C4-2B (cell line): Measurements from ENCODE around the gene MX2.

Experiments
- H3K27ac ChIP-seq: fragments of 450-650 bp; 2 replicates; pipeline ENCODE4 v1.5.1; 2017
- CTCF ChIP-seq: fragments of 450-650 bp; conservative IDR thresholded peaks from 2 replicates; pipeline ENCODE4 v1.5.1; 2017; ENCODE audit warnings: mild to moderate bottlenecking
- ZFX ChIP-seq: fragments of 450-650 bp; IDR thresholded peaks from 2 replicates; pipeline ENCODE4 v1.6.1; 2017

Gene MX2

DNA sequence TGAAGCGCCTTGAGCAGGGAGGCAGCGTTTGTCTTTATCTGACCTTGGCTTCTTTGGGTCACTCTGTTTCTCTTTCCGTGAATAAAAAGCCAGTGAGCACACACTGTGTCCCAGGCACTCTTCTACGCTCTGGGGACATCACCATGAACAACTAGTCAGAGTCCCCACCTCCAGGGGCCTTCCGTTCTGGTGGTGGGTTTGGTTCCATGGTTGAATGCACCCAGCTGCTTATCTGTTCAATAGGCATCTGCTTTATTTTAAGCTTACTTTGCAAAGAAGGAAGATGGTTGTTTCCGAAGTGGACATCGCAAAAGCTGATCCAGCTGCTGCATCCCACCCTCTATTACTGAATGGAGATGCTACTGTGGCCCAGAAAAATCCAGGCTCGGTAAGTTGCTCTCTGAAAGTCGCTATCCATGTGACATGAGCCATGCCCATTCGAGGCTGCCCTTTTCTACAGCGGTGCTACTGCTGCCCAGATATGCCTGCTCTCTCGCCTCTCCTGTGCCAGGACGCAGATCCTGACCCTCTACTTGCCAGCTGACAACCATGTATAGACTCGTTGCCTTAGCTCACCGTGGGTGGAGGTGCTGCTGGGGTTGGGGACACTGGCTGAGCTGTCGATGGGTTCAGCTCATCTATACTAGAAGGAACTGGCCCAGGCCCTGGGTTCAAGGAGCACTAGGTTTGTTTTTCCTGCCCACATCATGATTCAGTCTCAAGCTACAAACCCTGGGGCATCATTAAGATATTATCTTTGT, 70.1 kb downstream of the MX2 start:
- no peak overlapping the region for H3K27ac ChIP-seq
- TF ChIP-seq ZFX = no peak
- no peak for TF ChIP-seq CTCF

DNA sequence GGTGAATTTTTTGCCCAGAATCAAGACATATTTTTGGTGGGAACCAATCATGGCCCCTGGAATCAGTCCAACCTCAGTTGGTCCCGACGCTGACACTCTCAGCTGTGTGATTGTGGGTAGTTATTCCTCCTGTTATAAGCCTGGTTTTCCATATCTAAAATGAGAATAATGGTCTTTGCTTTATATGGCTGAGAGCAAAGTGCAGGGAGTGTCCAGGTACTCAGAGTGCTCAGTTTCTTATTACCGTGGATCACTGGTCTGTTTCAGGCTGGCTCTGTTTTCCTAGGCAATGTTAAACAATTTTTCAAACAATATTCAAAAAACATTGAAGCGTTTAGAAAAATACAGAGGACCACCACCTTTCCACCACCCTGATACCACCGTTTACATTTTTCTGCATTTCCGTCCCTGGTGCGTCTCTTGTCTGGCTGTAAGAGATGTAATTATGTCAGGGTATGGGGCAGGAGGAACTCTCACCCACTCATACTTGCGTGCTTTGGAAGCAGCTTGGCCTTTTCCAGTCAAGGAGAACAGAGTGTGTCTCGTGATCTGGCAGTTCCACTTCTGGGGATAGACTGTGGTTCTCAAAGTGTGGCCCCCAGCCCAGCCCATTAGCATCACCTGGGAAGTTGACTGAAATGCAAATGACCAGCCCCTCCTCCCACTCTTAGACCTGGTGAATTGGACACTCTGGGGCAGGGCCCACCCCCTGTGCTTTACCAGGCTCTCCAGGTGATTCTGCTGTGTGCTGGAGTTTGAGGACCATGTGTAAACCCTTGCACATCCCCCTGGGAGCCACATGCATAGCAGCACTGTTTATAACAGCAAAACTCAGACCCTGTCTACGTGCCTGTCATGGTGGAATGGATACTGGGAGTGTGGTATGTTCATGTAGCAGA, 71.0 kb downstream of the MX2 start:
- H3K27ac ChIP-seq = peak overlapping the region; percentile 17; the same call in 1 of the 2 replicates
- TF ChIP-seq ZFX = no peak
- TF ChIP-seq CTCF = no peak

DNA sequence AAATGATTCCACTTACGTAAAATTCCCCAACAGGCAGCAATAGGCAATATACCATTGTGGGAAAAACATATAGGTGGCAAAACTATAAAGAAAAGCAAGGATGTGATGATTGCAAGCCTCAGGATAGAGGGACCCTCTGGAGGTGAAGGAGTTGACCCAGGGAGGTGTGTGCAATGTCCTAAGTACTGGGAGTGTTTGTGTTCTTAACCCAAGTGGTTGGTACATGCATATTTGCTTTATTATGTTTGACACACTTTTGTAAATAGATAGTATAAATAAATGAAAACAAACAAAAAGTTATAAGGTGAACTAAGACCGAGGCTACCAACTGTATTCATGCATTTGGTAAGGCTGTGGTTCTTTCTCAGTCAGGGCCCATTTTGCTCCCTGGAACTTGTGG, 71.7 kb downstream of the MX2 start:
- TF ChIP-seq ZFX (no peak), CTCF (no peak)

DNA sequence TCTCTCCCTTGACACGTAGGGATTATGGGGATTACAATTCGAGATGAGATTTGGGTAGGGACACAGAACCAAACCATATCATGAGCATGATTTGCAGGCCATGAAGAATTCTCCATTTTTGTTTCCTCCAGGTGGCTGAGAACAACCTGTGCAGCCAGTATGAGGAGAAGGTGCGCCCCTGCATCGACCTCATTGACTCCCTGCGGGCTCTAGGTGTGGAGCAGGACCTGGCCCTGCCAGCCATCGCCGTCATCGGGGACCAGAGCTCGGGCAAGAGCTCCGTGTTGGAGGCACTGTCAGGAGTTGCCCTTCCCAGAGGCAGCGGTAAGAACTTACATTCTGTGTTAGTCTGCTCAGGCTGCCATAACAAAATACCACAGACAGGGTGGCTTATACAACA, 73.9 kb downstream of the MX2 start:
- H3K27ac ChIP-seq = no peak overlapping the region
- no peak for TF ChIP-seq CTCF
- TF ChIP-seq ZFX = no peak

More for the DNA sequence above, 71.7 kb downstream of the MX2 start:
- no peak overlapping the region for H3K27ac ChIP-seq

GRCh38 chr21:41437729-41438128, 75.9 kb downstream of the MX2 start:
- TF ChIP-seq ZFX = no peak
- TF ChIP-seq CTCF = no peak
- H3K27ac ChIP-seq = no peak overlapping the region

DNA sequence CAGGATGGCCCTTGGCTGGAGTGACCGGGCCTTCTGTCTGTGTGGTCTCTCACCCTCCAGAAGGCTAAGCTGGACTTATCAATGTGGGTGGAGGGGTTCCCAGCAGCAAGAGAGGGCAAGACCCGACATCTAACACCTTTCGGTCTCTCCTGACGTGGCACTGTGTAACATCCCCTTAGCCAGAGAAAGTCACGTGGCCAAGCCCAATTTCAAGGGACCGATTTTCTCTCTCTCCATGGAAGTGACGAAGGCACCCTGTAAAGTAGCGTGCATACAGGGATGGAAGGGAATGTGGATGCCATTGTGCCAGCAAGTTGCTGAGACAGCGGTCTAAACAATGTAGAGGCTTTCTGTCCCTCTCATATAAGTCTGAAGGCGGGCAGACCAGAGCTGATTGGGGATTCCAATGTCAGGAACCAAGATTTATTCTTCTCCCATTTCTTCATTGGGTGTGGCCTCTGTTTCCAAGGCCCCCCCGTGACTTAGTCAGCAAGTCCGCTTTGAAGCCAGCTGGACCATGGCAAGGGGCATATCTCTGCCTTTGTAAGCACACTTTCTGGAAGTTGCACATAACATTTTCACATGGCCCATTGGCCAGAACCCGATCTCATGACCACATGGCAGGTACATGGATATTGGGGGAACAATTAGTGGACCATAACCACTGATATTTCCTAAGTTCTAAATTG, 76.7 kb downstream of the MX2 start:
- TF ChIP-seq ZFX = no peak
- TF ChIP-seq CTCF = no peak

DNA sequence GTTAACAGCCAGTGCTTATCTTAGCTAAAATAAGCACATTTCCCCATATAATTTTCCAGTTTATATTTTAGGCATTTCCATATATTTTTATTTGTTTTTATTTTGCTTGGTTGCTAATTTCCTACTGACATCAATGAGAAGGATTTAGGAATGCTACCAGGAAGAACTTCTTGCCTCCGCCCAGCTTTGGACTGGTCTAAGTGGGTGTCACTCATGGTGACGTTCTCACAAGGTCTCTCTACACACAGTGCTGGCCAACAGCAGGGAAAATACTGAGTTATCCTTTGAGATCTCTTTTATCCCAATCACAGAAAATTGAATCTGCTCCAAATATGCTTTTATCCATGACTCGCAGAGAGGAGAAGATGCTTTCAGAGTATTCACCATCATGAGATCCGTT, 77.4 kb downstream of the MX2 start:
- H3K27ac ChIP-seq = no peak overlapping the region
- TF ChIP-seq CTCF = no peak
- no peak for TF ChIP-seq ZFX

More for the DNA sequence above, 76.7 kb downstream of the MX2 start:
- no peak overlapping the region for H3K27ac ChIP-seq
